ENCODE measurements around the gene OR1E1.

- TF ChIP-seq CTCF (IDR thresholded peaks at IDR 0.05) (no peak), POLR2A (IDR thresholded peaks at IDR 0.05) (no peak)
Observed at GRCh38 chr17:3398310-3398709, at the start of gene OR1E1.
